GM12878 (cell line): Measurements from ENCODE around the gene DTNBP1.

Source experiments
- CTCF ChIP-seq, 3 experiments: IDR thresholded peaks in 2 of 3; conservative IDR thresholded peaks in 1 of 3; 2 replicates each; pipeline ENCODE4 v1.5.1; 2011; ENCODE audit warnings: low read depth in 3 of 3, low read length in 3 of 3, mild to moderate bottlenecking in 3 of 3, control low read depth in 2 of 3, moderate library complexity in 2 of 3, inconsistent platforms in 1 of 3, mixed read lengths in 1 of 3; ENCODE audit not compliant: control insufficient read depth in 2 of 3, insufficient read depth in 1 of 3; ENCODE audit errors: extremely low read depth in 1 of 3
- EP300 ChIP-seq, 2 experiments: fragments of 150-350 bp in 1 of 2; IDR thresholded peaks; 2 replicates each; pipeline ENCODE4 v1.6.1; 2011 to 2012; ENCODE audit warnings: low read depth in 2 of 2, low read length in 2 of 2, borderline replicate concordance in 1 of 2, improper control_type of control experiment in 1 of 2, inconsistent platforms in 1 of 2; ENCODE audit not compliant: control insufficient read depth in 1 of 2
- HCFC1 ChIP-seq: fragments of 150-350 bp; IDR thresholded peaks from 2 replicates; pipeline ENCODE4 v1.6.1; 2014; ENCODE audit warnings: low read length
- MYC ChIP-seq: IDR thresholded peaks from 2 replicates; pipeline ENCODE4 v1.6.1; 2011; ENCODE audit warnings: mild to moderate bottlenecking, low read length, moderate library complexity, inconsistent platforms; ENCODE audit not compliant: insufficient read depth, insufficient replicate concordance, insufficient read length, severe bottlenecking
- NFIC ChIP-seq: IDR thresholded peaks from 2 replicates; pipeline ENCODE4 v1.6.1; 2012; ENCODE audit warnings: low read depth, mild to moderate bottlenecking, inconsistent platforms, low read length, moderate library complexity
- NRF1 ChIP-seq: conservative IDR thresholded peaks from 2 replicates; pipeline ENCODE4 v1.6.1; 2011; ENCODE audit warnings: mild to moderate bottlenecking, low read depth, low read length, improper control_type of control experiment
- TCF7 ChIP-seq: IDR thresholded peaks from 2 replicates; pipeline ENCODE4 v1.6.1; 2014; ENCODE audit warnings: antibody characterized with exemption, borderline replicate concordance
- ZBTB11 ChIP-seq: fragments of 450-650 bp; formaldehyde crosslinking; IDR thresholded peaks from 2 replicates; pipeline ENCODE4 v1.5.0; 2022; ENCODE audit warnings: mild to moderate bottlenecking, missing genetic modification characterization
- ZNF274 ChIP-seq: IDR thresholded peaks from one replicate; pipeline ENCODE4 v1.8.0; 2011; ENCODE audit not compliant: insufficient read length, insufficient read depth

GRCh38 chr6:15619330-15619729 is 43.5 kb downstream of the DTNBP1 start:
- TF ChIP-seq ZNF274 = no peak
- TF ChIP-seq ZBTB11 (CRISPR knock-in tag) = no peak
- no peak for TF ChIP-seq CTCF (IDR thresholded peaks at IDR 0.05 in 2 of 3, conservative IDR thresholded peaks at IDR 0.05 in 1 of 3; ENCODE audit: control insufficient read depth in 2 of 3, extremely low read depth in 1 of 3, insufficient read depth in 1 of 3, low read depth in 3 of 3, low read length in 3 of 3)
- TF ChIP-seq NRF1 = no peak
- TF ChIP-seq NFIC = no peak
- TF ChIP-seq HCFC1 = no peak
- TF ChIP-seq MYC = no peak
- no peak for TF ChIP-seq EP300 (IDR thresholded peaks at IDR 0.05; ENCODE audit: borderline replicate concordance in 1 of 2, control insufficient read depth in 1 of 2, low read depth in 2 of 2, low read length in 2 of 2)
- TF ChIP-seq TCF7 = no peak
